Measurements from ENCODE around the gene DNAJB13. TPM values are rescaled to one million over a fixed set of nuclear protein-coding genes. Genes with fewer than 3 reads are reported as not detected.

The DNAJB13 gene
- polyA plus RNA-seq, 1 donor from 2014 or later: not detected

DNA sequence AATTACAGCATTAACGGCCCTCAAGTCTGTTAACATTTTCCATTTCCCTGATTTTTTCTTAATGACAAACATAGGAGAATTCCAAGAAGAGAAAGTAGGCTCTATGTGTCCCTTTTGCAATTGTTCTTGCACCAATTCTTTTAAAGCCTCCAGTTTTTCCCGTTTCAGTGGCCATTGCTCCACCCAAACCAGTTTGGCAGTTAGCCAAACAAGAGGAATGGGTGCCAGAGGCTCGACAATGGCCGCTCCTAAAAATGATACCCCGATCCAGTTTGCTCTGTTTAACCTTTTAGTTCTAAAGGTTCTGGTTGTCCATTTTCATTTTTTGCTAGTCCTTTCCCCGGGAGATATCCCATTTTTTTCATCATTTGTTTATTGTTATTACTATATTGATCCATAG lies 6.7 kb upstream of the DNAJB13 start:
- no peak overlapping the region for H3K4me2 ChIP-seq (ENCODE audit: low read length)
- TF ChIP-seq RAD21 (conservative IDR thresholded peaks at IDR 0.05): no peak
- no peak for TF ChIP-seq MXI1 (conservative IDR thresholded peaks at IDR 0.05; ENCODE audit: poor library complexity, severe bottlenecking)
- H3K79me2 ChIP-seq (replicated peaks; ENCODE audit: insufficient read depth, low read length): no peaks in the 10 kb centered on the region
- no peaks in the 10 kb centered on the region for H3K9me2 ChIP-seq (ENCODE audit: insufficient read depth, low read length)
- H3K36me3 ChIP-seq (ENCODE audit: insufficient read depth, low read length): peaks cover 4% of the 10 kb centered on the region
- no peak overlapping the region for H3K4me3 ChIP-seq (ENCODE audit: low read length)
- no peak overlapping the region for H3K9ac ChIP-seq (ENCODE audit: low read length)
- no peaks in the 10 kb centered on the region for H3K27me3 ChIP-seq (ENCODE audit: insufficient read depth, low read depth, low read length)
- no peaks in the 10 kb centered on the region for H4K20me1 ChIP-seq (ENCODE audit: insufficient read depth)
- no peak overlapping the region for H3K27ac ChIP-seq (ENCODE audit: low read length)
- H3F3A ChIP-seq (ENCODE audit: insufficient read depth, low read length, poor library complexity, severe bottlenecking): no peaks in the 10 kb centered on the region
- no peaks in the 10 kb centered on the region for H3K9me3 ChIP-seq (ENCODE audit: low read length)
- H2AFZ ChIP-seq (ENCODE audit: low read depth, low read length): no peak overlapping the region

DNA sequence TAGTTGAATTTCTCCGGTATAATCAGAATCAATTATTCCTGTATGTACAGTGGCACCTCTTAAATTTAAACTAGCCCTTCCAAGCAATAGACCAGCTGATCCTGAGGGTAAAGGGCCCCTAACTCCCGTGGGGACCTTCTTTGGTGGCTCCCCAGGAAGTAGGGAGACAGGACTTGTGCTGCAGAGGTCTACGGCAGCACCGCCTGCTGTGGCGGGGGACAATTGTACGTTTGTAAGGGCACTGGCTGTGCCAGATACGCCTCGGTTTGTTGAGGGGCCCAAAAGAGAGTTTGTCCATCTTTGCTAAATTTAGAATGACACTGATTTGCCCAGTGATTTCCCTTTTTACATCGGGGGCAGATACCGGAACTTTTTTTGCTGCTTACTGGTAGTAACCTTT lies 5.9 kb upstream of the DNAJB13 start:
- Histone ChIP-seq H3K36me3 (ENCODE audit: insufficient read depth, low read length) (peaks cover 4% of the 10 kb centered on the region), H4K20me1 (ENCODE audit: insufficient read depth) (no peaks in the 10 kb centered on the region), H3K27me3 (ENCODE audit: insufficient read depth, low read depth, low read length) (no peaks in the 10 kb centered on the region), H3K9me2 (ENCODE audit: insufficient read depth, low read length) (no peaks in the 10 kb centered on the region), H3K9ac (ENCODE audit: low read length) (no peak overlapping the region), H3K4me2 (ENCODE audit: low read length) (no peak overlapping the region), H3K79me2 (replicated peaks; ENCODE audit: insufficient read depth, low read length) (no peaks in the 10 kb centered on the region), H2AFZ (ENCODE audit: low read depth, low read length) (no peak overlapping the region), H3K9me3 (ENCODE audit: low read length) (no peaks in the 10 kb centered on the region), H3K27ac (ENCODE audit: low read length) (no peak overlapping the region), H3K4me3 (ENCODE audit: low read length) (no peak overlapping the region), H3F3A (ENCODE audit: insufficient read depth, low read length, poor library complexity, severe bottlenecking) (no peaks in the 10 kb centered on the region)
- TF ChIP-seq EP300 (conservative IDR thresholded peaks at IDR 0.05; ENCODE audit: poor library complexity, severe bottlenecking) (no peak), TAF1 (IDR thresholded peaks at IDR 0.05; ENCODE audit: low read depth) (no peak), SMC3 (conservative IDR thresholded peaks at IDR 0.05; ENCODE audit: poor library complexity) (no peak), EZH2 (IDR thresholded peaks at IDR 0.05; ENCODE audit: borderline replicate concordance, insufficient read depth, low read length, poor library complexity, severe bottlenecking) (no peak)
- TF ChIP-seq, protein P1, sequence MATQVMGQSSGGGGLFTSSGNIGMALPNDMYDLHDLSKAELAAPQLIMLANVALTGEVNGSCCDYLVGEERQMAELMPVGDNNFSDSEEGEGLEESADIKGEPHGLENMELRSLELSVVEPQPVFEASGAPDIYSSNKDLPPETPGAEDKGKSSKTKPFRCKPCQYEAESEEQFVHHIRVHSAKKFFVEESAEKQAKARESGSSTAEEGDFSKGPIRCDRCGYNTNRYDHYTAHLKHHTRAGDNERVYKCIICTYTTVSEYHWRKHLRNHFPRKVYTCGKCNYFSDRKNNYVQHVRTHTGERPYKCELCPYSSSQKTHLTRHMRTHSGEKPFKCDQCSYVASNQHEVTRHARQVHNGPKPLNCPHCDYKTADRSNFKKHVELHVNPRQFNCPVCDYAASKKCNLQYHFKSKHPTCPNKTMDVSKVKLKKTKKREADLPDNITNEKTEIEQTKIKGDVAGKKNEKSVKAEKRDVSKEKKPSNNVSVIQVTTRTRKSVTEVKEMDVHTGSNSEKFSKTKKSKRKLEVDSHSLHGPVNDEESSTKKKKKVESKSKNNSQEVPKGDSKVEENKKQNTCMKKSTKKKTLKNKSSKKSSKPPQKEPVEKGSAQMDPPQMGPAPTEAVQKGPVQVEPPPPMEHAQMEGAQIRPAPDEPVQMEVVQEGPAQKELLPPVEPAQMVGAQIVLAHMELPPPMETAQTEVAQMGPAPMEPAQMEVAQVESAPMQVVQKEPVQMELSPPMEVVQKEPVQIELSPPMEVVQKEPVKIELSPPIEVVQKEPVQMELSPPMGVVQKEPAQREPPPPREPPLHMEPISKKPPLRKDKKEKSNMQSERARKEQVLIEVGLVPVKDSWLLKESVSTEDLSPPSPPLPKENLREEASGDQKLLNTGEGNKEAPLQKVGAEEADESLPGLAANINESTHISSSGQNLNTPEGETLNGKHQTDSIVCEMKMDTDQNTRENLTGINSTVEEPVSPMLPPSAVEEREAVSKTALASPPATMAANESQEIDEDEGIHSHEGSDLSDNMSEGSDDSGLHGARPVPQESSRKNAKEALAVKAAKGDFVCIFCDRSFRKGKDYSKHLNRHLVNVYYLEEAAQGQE (IDR thresholded peaks at IDR 0.05; ENCODE audit: borderline replicate concordance): no peak
- TF ChIP-seq, protein P2, sequence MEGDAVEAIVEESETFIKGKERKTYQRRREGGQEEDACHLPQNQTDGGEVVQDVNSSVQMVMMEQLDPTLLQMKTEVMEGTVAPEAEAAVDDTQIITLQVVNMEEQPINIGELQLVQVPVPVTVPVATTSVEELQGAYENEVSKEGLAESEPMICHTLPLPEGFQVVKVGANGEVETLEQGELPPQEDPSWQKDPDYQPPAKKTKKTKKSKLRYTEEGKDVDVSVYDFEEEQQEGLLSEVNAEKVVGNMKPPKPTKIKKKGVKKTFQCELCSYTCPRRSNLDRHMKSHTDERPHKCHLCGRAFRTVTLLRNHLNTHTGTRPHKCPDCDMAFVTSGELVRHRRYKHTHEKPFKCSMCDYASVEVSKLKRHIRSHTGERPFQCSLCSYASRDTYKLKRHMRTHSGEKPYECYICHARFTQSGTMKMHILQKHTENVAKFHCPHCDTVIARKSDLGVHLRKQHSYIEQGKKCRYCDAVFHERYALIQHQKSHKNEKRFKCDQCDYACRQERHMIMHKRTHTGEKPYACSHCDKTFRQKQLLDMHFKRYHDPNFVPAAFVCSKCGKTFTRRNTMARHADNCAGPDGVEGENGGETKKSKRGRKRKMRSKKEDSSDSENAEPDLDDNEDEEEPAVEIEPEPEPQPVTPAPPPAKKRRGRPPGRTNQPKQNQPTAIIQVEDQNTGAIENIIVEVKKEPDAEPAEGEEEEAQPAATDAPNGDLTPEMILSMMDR (IDR thresholded peaks at IDR 0.05; ENCODE audit: poor library complexity, severe bottlenecking): no peak

DNA sequence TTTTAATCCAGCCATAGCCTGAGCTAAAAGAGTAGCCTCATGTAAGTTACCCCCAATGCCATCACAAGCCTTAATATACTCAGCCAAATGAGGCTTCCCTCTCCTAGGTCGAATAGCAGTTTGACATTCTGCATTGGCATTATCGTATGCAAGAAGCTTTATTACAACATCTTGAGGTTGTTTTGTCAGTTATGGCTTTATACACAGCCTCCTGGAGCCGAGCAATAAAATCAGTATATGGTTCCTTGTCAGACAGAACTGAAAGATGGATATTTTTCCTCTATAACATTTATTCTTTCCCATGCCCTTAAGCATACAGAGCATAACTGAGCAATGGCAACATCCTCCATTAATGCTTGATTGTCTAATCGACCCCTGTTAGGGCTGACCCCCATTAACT lies 5.4 kb upstream of the DNAJB13 start:
- Histone ChIP-seq H3K9me3 (ENCODE audit: low read length) (no peaks in the 10 kb centered on the region), H3K4me3 (ENCODE audit: low read length) (no peak overlapping the region), H2AFZ (ENCODE audit: low read depth, low read length) (no peak overlapping the region), H3K27ac (ENCODE audit: low read length) (no peak overlapping the region), H3K79me2 (replicated peaks; ENCODE audit: insufficient read depth, low read length) (no peaks in the 10 kb centered on the region), H3K9ac (ENCODE audit: low read length) (no peak overlapping the region), H3K9me2 (ENCODE audit: insufficient read depth, low read length) (no peaks in the 10 kb centered on the region), H3K27me3 (ENCODE audit: insufficient read depth, low read depth, low read length) (no peaks in the 10 kb centered on the region), H3K4me2 (ENCODE audit: low read length) (no peak overlapping the region), H3K36me3 (ENCODE audit: insufficient read depth, low read length) (peaks cover 4% of the 10 kb centered on the region), H4K20me1 (ENCODE audit: insufficient read depth) (no peaks in the 10 kb centered on the region), H3F3A (ENCODE audit: insufficient read depth, low read length, poor library complexity, severe bottlenecking) (no peaks in the 10 kb centered on the region)
- TF ChIP-seq SMC3 (conservative IDR thresholded peaks at IDR 0.05; ENCODE audit: poor library complexity) (no peak), EZH2 (IDR thresholded peaks at IDR 0.05; ENCODE audit: borderline replicate concordance, insufficient read depth, low read length, poor library complexity, severe bottlenecking) (no peak), TAF1 (IDR thresholded peaks at IDR 0.05; ENCODE audit: low read depth) (no peak), RAD21 (conservative IDR thresholded peaks at IDR 0.05) (no peak)
- TF ChIP-seq, protein P1 (IDR thresholded peaks at IDR 0.05; ENCODE audit: borderline replicate concordance): no peak
- TF ChIP-seq, protein P2 (IDR thresholded peaks at IDR 0.05; ENCODE audit: poor library complexity, severe bottlenecking): no peak
